A549 treated with dexamethasone at 1 μM for 4 hours (cell line): ENCODE measurements around the gene ZNF598. TPM values are rescaled to one million over a fixed set of nuclear protein-coding genes. Genes with fewer than 3 reads are reported as not detected.

ENCODE experiments used
- total RNA-seq: library from RNA; stranded (reverse); fragments of 200-300 nt; extraction: Qiagen RNA extraction; gene quantifications from 5 replicates; pipeline ENCODE4 v1.2.3, GENCODE V29; 2022

ZNF598 gene
- 35.1 to 67.2 TPM (median 61.5 TPM) in 5 replicates for total RNA-seq

DNA sequence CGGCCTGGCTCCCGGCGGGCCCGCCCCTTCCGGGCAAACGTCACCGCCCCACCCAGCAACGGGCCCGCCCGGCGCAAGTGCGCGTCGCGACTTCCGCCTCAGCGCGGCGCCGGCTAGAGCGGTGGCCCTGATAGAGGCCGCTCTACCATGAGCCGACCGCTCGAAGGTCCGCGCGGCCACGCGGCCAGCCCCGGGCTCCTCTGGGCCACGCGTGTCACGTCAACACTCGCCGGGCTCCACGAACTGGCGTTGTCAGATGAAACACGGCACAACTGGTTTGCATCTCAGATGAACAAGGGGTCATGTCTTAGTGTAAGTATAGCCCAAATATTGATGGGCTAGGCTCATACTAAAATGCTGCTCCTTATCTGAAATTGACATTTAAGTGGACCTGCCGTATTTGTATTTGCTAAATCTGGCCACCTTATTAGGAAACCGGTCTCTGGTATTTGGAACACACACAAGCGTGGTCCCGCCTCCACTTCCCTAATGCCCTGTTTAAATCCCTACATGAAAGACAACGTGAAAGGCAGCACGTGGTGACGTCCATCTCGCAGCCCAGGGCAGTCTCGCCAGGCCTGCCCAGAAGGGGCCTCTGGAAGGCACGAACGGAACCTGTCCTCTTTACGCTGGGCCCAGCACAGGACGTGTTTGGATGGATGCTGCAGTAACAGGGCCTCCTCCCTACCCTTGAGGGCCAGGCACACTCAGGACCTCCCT, at the start of gene ZNF598:
ZNF598 (minus strand) TSS at position 31 of the 720 bp plus-strand sequence.

GRCh38 chr16:2047330-2048115, 37.9 kb upstream of the ZNF598 start, which contains the start of the genes NTHL1 and TSC2:
NTHL1 (minus strand) TSS chr16:2047834; CDS start chr16:2047823, 11 bp downstream.
TSC2 (plus strand) TSS chr16:2047985; CDS start chr16:2048616, 631 bp downstream.

GRCh38 chr16:2026461-2027023, 16.9 kb upstream of the ZNF598 start, which contains the start of gene NHERF2:
NHERF2 (plus strand) TSS chr16:2026902; CDS start chr16:2027006, 104 bp downstream.

DNA sequence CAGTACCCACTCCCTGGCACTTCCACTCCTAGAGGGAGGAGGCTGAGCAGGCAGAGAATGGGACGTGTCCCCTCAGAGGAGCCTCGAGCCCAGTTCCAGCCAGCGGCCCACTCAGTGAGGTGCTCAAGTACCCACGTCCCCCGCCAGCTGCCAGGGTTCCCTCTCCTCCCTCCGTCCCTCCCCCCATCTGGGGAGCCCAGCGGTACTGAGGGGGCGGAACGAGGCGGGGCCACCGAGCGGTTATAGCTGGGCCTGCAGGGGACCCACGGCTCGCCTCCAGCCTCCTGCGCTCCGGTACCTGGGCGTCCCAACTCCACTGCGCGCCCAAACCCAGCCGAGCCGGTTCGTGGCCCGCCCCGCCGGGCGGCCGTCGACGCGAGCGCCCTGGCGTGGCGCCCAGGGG, 9.9 kb upstream of the ZNF598 start, which contains the start of gene NPW:
NPW (plus strand) TSS at position 268 of the 403 bp plus-strand sequence.

GRCh38 chr16:1989209-1990100, 20.2 kb downstream of the ZNF598 start, which contains the start of gene SYNGR3:
SYNGR3 (plus strand) TSS chr16:1989970; CDS start chr16:1990103, 133 bp downstream.

GRCh38 chr16:1983544-1984346, 25.9 kb downstream of the ZNF598 start, which contains the start of gene GFER:
GFER (plus strand) TSS chr16:1984193; CDS start chr16:1984219, 26 bp downstream.

DNA sequence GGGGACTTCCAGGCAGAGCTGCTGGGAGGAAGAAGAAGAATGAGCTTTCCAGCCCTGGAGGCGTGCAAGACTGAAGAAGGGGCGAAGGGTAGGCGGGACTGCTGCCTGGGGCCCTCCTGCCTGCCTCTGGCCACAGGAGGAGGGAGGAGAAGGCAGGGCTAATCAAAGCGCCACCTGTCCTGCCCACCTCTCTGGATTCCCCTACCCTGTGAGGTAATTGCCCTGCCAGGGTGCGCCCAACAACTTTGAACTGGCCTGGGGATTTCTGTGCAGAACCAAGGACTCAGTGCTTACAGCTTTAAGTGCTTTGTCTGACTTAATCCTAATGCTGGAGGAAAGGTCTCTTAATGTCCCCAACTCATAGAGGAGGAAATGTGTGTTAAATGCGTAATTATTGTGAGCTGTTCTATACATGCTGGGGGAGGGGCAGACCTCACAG, 28.2 kb downstream of the ZNF598 start, which contains the start of gene NOXO1:
NOXO1 (minus strand) TSS at position 72 of the 439 bp plus-strand sequence. CDS start 290 bp downstream, outside the sequence.

GRCh38 chr16:1971796-1972489, 37.7 kb downstream of the ZNF598 start, which contains the start of gene TBL3:
TBL3 (plus strand) TSS chr16:1972053; CDS start chr16:1972165, 112 bp downstream.

DNA sequence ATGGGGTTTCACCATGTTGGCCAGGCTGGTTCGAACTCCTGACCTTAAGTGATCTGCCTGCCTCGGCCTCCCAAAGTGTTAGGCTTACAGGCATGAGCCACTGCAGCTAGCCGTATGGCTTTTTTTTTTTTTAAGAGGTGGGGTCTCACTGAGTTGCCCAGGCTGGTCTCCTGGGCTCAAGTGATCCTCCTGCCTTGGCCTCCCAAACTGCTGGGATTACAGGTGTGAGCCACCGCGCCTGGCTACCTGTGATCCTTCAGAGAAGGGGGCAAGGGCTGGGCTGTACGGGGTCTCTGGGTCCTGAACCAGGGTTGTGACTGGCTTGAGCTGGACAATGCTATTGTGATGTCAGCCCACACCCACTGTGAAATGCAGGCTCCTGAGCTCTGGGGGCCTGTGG, 43.2 kb downstream of the ZNF598 start, which contains the start of gene RNF151:
RNF151 (plus strand) TSS at position 397 of the 400 bp plus-strand sequence. CDS start 26 bp downstream, outside the sequence.

DNA sequence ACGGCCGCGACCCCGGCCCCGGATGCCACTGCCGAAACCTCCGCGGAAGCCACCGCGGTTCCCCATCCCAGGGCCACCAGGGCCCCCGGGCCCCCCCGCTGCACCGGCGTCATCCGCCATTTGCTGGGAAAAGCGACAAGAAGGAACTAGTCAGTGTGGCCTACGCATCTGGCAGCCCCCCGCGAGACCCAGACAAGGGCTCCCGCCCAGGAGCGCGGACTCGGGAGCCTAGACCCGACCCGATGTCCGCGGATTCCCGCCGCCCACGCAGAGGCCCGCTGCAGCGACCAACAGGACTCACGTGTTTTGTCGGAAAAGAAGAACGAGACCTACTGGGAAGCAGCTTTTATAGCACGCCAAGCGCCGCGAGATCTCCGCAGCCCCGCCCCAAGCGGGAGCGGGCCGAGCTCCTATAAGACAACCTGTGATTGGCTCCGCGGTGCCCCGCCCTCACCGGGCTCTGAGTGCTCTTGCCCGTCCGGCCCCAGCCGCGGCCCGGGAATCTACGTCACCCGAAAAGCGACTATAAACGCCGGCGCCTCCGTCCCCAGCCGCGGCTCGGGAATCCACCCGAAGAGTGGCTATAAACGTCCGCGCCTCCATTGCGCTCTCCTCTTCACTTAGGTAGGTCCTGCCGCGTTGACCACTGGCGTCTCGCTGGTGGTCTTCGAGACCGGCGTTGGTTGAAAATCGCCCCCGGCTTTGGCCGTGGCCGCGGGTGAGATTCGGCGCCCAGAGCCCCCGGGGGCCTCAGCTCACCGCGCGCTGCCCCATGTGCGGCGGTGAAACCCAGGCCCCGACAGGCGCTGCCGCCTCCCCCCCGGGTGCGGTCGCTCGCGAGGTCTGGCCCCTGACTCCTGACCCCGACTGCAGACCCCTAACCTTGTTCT, 44.9 kb downstream of the ZNF598 start, which contains the start of gene RPS2:
RPS2 (minus strand) TSS at position 321 of the 890 bp plus-strand sequence; CDS start at position 120, 201 bp downstream.

DNA sequence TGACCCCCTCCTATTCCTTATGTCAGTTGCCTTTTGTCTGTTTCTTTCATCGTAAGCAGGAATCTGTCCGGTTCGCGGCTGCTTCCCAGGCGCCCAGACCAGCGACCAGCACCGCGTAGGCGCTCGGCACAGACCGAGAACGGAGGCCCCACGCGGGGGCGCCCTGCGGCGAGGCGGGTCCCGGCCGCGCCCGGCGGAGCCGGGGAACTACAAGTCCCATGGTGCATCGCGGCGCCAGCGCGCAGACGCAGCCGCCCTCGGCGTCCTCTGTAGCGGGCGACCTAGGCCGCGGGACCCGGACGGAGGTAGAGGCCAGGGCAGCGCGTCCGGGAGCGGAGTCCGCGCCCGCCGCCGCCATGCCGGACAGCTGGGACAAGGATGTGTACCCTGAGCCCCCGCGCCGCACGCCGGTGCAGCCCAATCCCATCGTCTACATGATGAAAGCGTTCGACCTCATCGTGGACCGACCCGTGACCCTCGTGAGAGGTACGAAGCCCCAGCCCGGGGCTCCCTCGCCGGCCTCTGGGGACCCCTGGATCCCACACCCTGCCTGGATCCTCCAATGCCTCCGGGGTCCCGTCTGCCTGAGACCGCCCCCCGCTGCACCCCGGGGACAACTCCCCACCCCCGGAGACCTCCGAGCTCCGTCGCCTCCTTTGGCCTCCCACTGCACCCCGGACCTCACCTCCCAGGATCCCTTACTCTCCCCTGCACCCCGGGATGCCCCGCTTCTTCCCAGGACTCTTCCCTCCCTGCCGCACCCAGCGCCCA, 50.2 kb downstream of the ZNF598 start, which contains the start of gene NDUFB10:
NDUFB10 (plus strand) TSS at position 270 of the 771 bp plus-strand sequence; CDS start at position 357, 87 bp downstream.

Other genes with a start within 250 kb of the ZNF598 start
- 32.3 to 47.5 TPM (median 40.9 TPM) in 5 replicates for gene NME3, start 238.3 kb downstream of the ZNF598 start, total RNA-seq
- gene EME2, start 237.0 kb downstream of the ZNF598 start, total RNA-seq = 4.2 to 10.4 TPM (median 8.9 TPM) in 5 replicates
- gene MRPS34, start 236.7 kb downstream of the ZNF598 start, total RNA-seq = 169 to 265 TPM (median 236 TPM) in 5 replicates
- gene SPSB3, start 227.2 kb downstream of the ZNF598 start, total RNA-seq = 14.4 to 25.2 TPM (median 23.1 TPM) in 5 replicates
- gene NUBP2, start 226.9 kb downstream of the ZNF598 start, total RNA-seq = 52.6 to 79.7 TPM (median 76.6 TPM) in 5 replicates
- 0.05 to 0.13 TPM (median 0.05 TPM) in 3 of 5 replicates, not detected in the others for gene IGFALS, start 216.1 kb downstream of the ZNF598 start, total RNA-seq
- gene HAGH, start 183.0 kb downstream of the ZNF598 start, total RNA-seq = 50.3 to 70.7 TPM (median 65.9 TPM) in 5 replicates
- 41.2 to 49.0 TPM (median 44.9 TPM) in 5 replicates for gene FAHD1, start 182.6 kb downstream of the ZNF598 start, total RNA-seq
- gene MEIOB, start 137.7 kb downstream of the ZNF598 start, total RNA-seq = 1.0 to 1.7 TPM (median 1.3 TPM) in 5 replicates
- gene HS3ST6, start 91.4 kb downstream of the ZNF598 start, total RNA-seq = 1.2 to 1.9 TPM (median 1.6 TPM) in 5 replicates
- gene MSRB1, start 66.6 kb downstream of the ZNF598 start, total RNA-seq = 32.7 to 40.4 TPM (median 38.3 TPM) in 5 replicates
- 0.08 to 0.14 TPM in 2 of 5 replicates, not detected in the others for gene RPL3L, start 55.1 kb downstream of the ZNF598 start, total RNA-seq
- gene NDUFB10, start 50.3 kb downstream of the ZNF598 start, total RNA-seq = 258 to 328 TPM (median 268 TPM) in 5 replicates
- gene RPS2, start 45.0 kb downstream of the ZNF598 start, total RNA-seq = 3,451 to 5,688 TPM (median 5,221 TPM) in 5 replicates
- not detected in 5 replicates for gene RNF151, start 43.0 kb downstream of the ZNF598 start, total RNA-seq
- 30.0 to 38.7 TPM (median 34.9 TPM) in 5 replicates for gene TBL3, start 37.8 kb downstream of the ZNF598 start, total RNA-seq
- gene NOXO1, start 28.4 kb downstream of the ZNF598 start, total RNA-seq = 0.12 to 0.18 TPM (median 0.17 TPM) in 5 replicates
- 26.9 to 43.1 TPM (median 39.8 TPM) in 5 replicates for gene GFER, start 25.6 kb downstream of the ZNF598 start, total RNA-seq
- 5.7 to 7.4 TPM (median 6.8 TPM) in 5 replicates for gene SYNGR3, start 19.9 kb downstream of the ZNF598 start, total RNA-seq
- 0.79 to 1.2 TPM (median 1.0 TPM) in 5 replicates for gene NPW, start 10.0 kb upstream of the ZNF598 start, total RNA-seq
- gene NHERF2, start 17.1 kb upstream of the ZNF598 start, total RNA-seq = 45.5 to 66.1 TPM (median 65.3 TPM) in 5 replicates
- 36.7 to 40.8 TPM (median 39.4 TPM) in 5 replicates for gene NTHL1, start 38.0 kb upstream of the ZNF598 start, total RNA-seq
- gene TSC2, start 38.2 kb upstream of the ZNF598 start, total RNA-seq = 18.8 to 50.4 TPM (median 40.2 TPM) in 5 replicates
- 24.4 to 50.2 TPM (median 45.8 TPM) in 5 replicates for gene PKD1, start 126.1 kb upstream of the ZNF598 start, total RNA-seq
- gene RAB26, start 138.8 kb upstream of the ZNF598 start, total RNA-seq = 1.5 to 4.0 TPM (median 3.2 TPM) in 5 replicates
- 34.4 to 68.4 TPM (median 62.9 TPM) in 5 replicates for gene TRAF7, start 146.0 kb upstream of the ZNF598 start, total RNA-seq
- gene CASKIN1, start 186.8 kb upstream of the ZNF598 start, total RNA-seq = 0.21 to 0.58 TPM (median 0.39 TPM) in 5 replicates
- gene MLST8, start 195.6 kb upstream of the ZNF598 start, total RNA-seq = 35.5 to 57.2 TPM (median 52.5 TPM) in 5 replicates
- 3.0 to 4.5 TPM (median 3.8 TPM) in 5 replicates for gene BRICD5, start 201.0 kb upstream of the ZNF598 start, total RNA-seq
- gene PGP, start 205.0 kb upstream of the ZNF598 start, total RNA-seq = 16.1 to 28.0 TPM (median 27.5 TPM) in 5 replicates
- gene E4F1, start 213.8 kb upstream of the ZNF598 start, total RNA-seq = 14.1 to 26.2 TPM (median 24.4 TPM) in 5 replicates
- gene DNASE1L2, start 226.6 kb upstream of the ZNF598 start, total RNA-seq = 0.54 to 1.3 TPM (median 1.1 TPM) in 5 replicates
- 47.2 to 75.5 TPM (median 70.7 TPM) in 5 replicates for gene ECI1, start 241.8 kb upstream of the ZNF598 start, total RNA-seq